Tibial nerve (tissue), 4 donors: Measurements from ENCODE around the gene PSG3.
"Not testable (repeated sequence)": the region's sequence is repeated elsewhere in the genome, so short reads cannot be mapped to it uniquely, and the experiment has no call there.

Experiments
- EP300 ChIP-seq, 2 donors: sonication (generic); formaldehyde crosslinking; IDR thresholded peaks; one replicate each; pipeline ENCODE4 v1.6.1; 2017; ENCODE audit warnings: antibody characterized with exemption in 2 of 2, mild to moderate bottlenecking in 1 of 2
- TF ChIP-seq, protein P1 (sequence below), 5 experiments: fragments of 200-600 bp in 3 of 5; fragments of 450-650 bp in 2 of 5; sonication (generic) in 3 of 5; IDR thresholded peaks; one replicate each; pipeline ENCODE4 v1.5.1; 2016 to 2019; ENCODE audit warnings: antibody characterized with exemption in 5 of 5, mild to moderate bottlenecking in 3 of 5, moderate library complexity in 2 of 5

- TF ChIP-seq, protein P1, sequence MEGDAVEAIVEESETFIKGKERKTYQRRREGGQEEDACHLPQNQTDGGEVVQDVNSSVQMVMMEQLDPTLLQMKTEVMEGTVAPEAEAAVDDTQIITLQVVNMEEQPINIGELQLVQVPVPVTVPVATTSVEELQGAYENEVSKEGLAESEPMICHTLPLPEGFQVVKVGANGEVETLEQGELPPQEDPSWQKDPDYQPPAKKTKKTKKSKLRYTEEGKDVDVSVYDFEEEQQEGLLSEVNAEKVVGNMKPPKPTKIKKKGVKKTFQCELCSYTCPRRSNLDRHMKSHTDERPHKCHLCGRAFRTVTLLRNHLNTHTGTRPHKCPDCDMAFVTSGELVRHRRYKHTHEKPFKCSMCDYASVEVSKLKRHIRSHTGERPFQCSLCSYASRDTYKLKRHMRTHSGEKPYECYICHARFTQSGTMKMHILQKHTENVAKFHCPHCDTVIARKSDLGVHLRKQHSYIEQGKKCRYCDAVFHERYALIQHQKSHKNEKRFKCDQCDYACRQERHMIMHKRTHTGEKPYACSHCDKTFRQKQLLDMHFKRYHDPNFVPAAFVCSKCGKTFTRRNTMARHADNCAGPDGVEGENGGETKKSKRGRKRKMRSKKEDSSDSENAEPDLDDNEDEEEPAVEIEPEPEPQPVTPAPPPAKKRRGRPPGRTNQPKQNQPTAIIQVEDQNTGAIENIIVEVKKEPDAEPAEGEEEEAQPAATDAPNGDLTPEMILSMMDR (IDR thresholded peaks at IDR 0.05) = not testable (repeated sequence)
- TF ChIP-seq EP300 (IDR thresholded peaks at IDR 0.05) = not testable (repeated sequence)
Observed at GRCh38 chr19:42758667-42759066, 18.4 kb upstream of the PSG3 start.
